Raji (cell line): Measurements from ENCODE around the gene GUCA1A.

ENCODE experiments used
- POLR2A ChIP-seq: IDR thresholded peaks from 2 replicates; pipeline ENCODE4 v1.6.1; 2011; ENCODE audit warnings: low read depth, low read length, control low read depth; ENCODE audit not compliant: insufficient read depth

The GUCA1A gene

DNA sequence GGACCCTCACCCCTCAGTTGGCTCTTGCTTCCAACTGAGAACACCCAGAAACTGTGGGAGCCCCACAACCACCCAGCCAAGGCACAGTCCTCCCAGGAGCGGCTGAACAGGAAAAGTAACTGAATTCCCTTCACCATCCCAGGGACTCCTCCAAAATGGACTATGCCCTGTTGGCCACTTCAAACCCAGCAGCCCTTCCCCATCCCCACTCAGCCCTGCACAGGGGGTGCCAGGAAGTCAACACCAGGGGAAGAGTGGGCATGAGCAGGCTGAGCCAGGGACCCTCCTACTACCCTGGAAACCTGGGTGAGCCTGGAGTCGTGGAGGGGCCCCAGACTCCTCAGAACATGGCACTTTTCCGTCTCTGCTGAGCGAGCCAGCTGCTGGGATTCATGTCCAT, 11.3 kb downstream of the GUCA1A start:
- no peak for TF ChIP-seq POLR2A

DNA sequence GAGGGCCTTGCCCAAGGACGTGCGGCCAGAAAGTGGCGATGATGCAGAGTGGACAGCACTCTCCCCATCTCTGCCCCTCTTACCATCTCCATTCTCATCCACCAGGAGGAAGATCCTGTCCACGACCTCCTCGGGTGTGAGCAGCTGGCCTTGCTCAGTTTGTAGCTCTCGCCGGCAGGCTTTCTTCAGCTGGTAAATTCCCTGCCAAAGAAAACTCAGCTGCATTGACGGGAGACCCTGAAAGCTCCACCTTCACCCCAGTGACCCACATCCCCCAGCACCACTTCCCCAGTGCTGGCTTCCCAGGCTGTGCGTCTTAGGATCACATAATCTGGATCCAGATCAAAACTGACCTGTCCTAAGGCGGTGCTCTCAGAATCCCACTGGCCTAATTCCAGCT, 12.4 kb downstream of the GUCA1A start:
- TF ChIP-seq POLR2A, result no peak

DNA sequence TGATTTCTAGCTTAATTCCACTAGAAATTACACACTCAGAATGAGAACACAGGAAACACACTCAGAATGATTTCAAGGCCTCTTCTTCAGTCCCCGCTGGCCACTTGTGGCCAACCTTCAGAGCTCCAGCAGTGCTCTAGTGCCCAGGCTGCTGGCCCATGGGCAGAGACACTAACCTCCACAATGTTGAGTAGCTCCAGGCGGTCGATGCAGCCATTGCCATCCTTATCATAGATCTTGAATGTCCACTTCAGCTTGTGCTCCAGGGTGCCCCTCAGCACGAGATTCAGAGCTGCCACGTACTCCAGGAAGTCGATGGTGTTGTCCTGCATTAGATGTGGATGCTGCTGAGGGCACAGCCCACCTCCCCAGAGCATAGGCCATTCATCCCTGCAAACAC, 15.2 kb downstream of the GUCA1A start:
- no peak for TF ChIP-seq POLR2A

DNA sequence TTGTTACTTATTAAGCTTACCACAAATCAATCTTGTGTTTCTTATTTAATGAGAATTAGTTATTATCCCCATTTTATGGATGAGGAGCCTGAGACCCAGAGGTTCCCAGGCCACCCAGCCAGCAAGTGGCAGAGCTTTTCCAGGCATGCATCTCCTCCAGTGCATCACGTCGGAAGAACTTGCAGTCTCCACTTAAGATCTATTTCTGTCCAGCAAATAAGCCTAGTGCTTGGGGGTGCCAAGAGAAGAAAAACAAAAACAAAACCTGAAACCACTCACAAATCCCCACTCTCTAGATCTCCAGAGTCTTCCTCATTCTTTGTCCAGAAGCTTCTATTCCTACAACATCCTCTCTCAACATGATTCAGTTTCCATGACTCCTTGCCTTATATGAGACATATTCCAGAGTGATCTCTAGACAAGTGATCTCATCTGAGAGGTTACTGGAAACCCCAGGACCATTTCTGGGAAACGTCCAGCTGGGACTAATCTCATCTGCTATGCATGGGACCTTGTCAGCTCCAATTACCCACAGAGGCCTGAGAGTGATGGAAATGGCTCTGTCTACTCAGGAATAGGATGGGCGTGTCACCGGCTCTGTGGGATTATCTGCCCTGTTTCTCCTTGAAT, 17.5 kb downstream of the GUCA1A start:
- TF ChIP-seq POLR2A, result no peak

DNA sequence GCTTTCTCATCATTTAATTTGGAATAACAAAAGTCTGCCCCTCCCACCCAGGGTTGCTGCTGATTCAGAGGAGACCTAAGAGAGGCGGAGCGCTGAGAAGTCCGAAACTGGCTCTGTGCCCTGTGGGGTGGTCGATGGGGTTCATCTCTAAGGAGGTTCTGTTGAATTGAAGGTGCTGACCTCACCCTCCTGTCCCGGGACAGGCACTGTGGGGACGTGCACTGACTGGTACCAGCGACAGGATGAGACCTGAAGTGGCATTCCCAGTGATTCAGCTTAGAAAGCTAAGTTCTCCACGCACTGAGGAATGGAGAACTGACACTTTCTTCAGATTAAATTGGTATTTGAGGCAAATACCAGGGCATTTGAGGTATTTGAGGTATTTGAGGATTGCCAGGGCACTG, 20.3 kb downstream of the GUCA1A start:
- no peak for TF ChIP-seq POLR2A

DNA sequence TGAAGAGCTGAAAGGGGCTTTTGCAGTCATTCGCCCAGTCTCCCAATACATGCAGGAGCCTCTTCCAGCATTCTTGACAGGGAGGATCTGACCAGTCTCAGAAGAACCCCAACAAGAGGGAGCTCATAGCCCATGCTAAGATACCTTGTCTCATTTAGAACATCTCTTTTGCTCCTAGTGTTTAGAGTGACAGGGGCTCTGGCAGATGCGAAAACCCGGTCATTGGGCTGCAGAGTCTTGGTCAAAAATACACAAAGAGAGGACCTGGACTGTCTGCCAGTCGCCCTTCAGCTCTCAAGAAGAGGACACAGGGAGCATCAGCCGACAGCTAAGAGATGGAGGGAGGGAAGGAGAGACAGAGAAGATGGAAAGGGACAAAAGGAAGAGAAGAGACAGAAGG, 20.9 kb downstream of the GUCA1A start:
- no peak for TF ChIP-seq POLR2A

DNA sequence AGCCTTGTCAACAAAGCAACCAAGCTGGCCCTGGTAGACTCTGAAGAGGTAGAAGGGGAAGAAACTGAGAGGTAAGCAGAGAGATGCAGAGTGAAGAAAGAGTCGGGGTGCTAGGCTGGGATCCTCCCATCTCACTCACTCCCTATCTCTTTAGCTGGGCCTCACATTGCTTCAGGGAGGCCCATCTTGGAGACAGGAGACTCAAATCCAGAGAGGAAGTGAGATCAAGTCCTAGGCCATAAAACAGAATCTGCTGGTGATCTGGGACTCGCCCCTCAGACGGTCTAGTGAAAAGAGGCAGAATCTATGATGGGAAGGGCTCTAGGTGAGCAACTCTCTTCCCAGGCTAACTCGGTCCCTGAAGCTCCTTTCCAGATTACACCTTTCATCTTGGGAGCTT, 22.3 kb downstream of the GUCA1A start:
- TF ChIP-seq POLR2A, result no peak

DNA sequence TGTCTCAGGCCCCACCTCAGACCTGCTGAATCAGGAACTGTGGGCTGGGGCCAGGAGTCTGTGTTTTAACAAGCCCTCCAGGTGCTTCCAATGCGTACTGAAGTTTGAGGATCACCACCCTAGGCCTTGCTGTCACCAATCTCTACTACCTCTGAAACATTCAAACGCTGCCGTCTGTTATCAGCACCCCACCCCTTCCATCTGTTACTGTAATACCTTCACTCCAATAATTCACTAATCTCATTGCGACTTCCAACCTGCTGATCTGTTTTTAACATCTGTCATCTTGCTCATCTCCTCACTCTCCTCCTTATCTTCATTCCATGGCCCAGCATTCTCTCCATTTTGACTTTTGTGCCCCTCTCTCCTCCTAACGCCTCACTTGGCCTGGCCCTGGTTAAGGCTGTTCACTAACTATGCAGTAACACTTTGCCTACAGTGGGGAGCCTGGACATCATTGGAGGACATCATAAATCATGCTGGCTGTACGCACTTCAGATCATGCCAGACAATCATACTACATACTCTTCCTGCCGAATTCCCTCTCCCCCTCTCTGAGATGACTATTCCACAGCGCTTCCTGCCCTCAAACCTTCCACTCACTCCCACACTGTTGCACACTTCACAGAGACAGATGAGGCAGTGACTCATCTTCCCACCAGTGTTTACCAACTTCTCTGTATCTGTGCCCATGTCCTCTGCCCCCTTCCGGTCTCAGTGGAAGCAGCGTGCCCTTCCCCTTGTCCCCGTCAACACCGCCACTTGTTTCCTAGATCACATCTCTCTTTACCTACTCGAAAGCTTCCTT, 24.6 kb downstream of the GUCA1A start:
- no peak for TF ChIP-seq POLR2A

DNA sequence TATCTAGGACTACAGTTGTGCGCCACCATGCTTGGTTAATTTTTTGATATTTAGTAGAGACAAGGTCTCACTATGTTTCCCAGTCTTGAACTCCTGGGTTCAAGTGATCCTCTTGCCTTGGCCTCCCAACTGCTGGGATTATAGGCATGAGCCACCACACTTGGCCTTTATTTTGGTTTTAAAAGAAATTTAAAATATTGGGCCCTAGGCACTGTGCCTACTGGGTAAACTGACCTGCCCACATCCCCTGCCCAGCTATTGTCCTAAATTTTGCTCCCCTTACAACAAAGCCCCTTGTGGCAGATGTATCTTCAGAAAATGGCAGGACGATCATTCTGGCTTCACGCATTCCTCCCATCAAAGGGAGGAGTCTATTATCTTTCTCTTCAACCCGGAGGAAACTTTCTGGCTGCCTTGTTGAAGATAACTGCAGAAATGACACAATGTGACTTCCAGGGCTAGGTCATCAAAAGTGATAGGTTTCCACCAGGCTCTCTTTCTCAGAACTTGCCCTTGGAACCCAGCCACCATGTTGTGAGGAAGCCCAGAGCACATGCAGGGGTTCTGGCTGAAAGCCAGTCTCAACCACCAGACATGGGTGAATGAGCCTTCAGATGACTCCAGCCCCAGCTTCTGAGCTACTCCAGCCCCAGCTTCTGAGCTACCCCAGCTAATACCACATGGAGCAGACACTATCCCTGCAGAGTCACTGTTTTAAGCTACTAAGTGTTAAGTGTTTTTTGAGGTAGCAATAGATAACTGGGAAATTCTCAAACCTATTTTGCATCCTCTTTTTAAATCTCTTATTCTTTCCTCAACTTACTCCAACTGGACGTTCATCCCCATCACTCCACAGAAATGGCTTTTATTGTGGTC, 26.2 kb downstream of the GUCA1A start:
- TF ChIP-seq POLR2A, result no peak

DNA sequence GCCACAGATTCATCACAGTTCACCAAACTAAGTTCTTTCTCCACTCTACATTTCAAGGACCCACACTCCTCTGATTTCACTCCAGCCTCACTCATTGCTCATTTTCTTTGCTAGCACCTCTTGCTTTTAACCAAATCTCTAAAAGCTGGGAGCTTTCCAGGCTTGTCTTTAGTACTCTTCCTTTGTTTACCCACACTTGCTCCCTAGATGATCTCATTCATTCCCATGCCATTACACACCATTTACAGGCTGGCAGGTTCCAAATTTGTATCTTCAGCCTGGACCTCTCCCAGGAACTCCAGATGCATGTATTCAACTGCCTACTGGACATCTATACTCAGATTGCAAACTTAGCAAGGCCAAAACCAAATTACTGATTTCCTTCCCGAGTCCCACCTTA, 26.9 kb downstream of the GUCA1A start:
- TF ChIP-seq POLR2A, result no peak

DNA sequence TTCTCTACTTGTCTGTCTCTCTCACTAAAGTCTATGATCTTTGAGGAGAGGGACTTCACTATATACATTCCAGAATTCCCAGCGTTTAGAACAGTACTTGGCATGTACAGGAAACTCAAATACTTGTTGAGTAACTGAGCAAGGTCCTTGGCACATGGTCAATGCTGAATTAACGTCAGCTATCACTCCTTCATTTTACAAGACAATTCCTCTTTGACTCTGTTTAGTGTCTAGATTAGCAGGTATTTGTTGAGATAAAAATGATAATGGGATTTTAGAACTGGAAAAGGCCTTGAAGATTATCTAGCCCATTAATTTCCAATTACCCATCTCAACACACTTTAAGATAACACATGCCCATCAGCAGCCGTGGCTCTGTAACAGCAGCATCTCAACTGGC, 28.2 kb downstream of the GUCA1A start:
- TF ChIP-seq POLR2A, result no peak

DNA sequence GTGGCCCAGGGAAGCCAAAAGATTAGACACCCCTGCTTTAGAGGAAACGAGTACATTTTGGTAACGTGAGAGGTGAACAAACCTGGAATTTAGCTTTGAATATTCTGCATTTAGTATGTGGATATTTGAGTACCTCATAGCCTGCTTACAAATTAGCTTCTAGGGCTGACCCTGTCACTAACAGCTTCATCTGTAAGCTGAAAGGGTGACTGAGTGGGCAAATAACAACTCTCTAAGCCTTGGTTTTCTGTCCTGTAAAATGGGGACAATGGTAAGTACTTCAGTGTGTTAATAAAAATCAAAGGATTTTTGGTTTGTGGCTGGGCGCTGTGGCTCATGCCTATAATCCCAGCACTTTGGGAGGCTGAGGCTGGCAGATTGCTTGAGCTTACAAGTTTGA, 30.0 kb downstream of the GUCA1A start:
- TF ChIP-seq POLR2A, result no peak

DNA sequence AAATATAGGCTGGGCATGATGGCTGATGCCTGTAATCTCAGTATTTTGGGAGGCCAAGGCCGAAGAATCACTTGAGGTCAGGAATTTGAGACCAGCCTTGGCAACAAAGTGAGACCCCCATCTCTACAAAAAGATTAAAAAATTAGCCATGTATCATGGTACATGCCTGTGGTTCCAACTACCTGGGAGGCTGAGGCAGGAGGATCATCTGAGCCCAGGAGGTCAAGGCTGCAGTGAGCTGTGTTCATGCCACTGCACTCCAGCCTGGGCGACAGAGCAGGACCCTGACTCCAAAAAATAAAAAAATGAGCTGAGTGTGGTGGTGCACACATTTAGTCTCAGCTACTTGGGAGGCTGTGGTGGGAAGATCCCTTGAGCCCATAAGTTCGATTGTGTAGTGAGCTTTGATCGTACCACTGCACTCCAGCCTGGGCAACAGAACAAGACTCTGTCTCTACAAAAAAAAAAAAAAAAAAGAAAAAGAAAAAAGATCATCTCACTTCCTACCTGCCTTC, 31.7 kb downstream of the GUCA1A start:
- TF ChIP-seq POLR2A, result no peak

DNA sequence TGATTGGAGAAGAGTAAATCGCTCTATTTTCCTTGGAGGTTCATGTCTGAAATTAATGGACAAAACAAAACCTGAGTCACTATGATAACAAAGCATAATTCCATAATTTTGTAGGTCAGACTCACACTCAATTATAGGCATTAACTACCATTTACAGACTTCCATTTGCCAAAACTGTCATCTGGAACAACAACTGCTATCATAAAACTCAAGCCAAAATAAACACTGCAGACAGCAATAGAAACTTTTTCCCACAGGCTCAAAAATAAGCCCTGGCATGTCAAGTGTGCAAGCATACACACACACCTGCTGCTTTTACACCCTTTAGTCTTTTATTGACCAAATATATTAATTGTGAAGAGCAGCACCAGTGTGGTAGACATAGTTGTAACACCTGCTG, 37.4 kb downstream of the GUCA1A start:
- TF ChIP-seq POLR2A, result no peak

DNA sequence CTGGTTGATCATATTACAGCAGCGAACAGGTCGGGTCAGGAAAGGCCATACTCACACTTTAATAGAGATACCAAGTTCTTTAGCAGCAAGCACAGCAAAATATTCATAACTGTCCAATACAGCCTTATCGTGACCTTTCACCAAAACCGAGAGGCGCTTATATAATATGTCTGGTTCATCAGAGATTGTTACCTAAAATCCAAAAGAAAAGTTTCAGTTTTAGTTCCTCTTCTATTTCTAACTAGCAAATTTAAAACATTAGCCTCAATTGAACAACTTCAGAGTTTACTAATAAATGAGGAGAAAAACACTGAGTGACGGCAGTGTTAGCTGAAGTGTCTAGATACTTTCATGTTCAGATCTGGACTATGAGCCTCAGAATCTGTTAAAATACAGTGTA, 38.6 kb downstream of the GUCA1A start:
- no peak for TF ChIP-seq POLR2A
